PC-9 (cell line): ENCODE measurements around the gene DDX10.
"Not testable (repeated sequence)": the region's sequence is repeated elsewhere in the genome, so short reads cannot be mapped to it uniquely, and the experiment has no call there.

Experiments
- EZH2 ChIP-seq: fragments of 200-600 bp; sonication (generic); IDR thresholded peaks from 2 replicates; pipeline ENCODE4 v1.8.0; 2017; ENCODE audit warnings: antibody characterized with exemption, low read depth
- TF ChIP-seq, protein P1 (sequence below): fragments of 200-600 bp; sonication (generic); conservative IDR thresholded peaks from 2 replicates; pipeline ENCODE4 v1.6.1; 2017; ENCODE audit warnings: mixed run types, antibody characterized with exemption, mild to moderate bottlenecking, moderate library complexity

DNA sequence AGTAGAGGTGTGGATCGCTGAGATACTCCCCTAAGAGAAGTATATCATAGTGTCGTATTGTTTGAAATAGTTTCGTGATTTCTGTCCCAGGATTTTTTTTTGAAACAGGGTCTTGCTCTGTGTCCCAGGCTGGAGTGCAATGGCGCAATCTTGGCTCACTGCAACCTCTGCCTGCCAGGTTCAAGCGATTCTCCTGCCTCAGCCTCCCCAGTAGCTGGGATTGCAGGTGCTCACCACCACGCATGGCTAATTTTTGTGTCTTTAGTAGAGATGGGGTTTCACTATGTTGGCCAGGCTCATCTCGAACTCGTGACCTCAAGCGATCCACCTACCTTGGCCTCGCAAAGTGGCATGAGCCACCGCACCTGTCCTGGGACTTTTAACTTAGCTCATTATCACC, 159.1 kb downstream of the DDX10 start:
- TF ChIP-seq, protein P1, sequence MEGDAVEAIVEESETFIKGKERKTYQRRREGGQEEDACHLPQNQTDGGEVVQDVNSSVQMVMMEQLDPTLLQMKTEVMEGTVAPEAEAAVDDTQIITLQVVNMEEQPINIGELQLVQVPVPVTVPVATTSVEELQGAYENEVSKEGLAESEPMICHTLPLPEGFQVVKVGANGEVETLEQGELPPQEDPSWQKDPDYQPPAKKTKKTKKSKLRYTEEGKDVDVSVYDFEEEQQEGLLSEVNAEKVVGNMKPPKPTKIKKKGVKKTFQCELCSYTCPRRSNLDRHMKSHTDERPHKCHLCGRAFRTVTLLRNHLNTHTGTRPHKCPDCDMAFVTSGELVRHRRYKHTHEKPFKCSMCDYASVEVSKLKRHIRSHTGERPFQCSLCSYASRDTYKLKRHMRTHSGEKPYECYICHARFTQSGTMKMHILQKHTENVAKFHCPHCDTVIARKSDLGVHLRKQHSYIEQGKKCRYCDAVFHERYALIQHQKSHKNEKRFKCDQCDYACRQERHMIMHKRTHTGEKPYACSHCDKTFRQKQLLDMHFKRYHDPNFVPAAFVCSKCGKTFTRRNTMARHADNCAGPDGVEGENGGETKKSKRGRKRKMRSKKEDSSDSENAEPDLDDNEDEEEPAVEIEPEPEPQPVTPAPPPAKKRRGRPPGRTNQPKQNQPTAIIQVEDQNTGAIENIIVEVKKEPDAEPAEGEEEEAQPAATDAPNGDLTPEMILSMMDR = not testable (repeated sequence)
- TF ChIP-seq EZH2 = not testable (repeated sequence)
